ENCODE measurements around the gene PTPRF. TPM values are rescaled to one million over a fixed set of nuclear protein-coding genes. Genes with fewer than 3 reads are reported as not detected.

The PTPRF gene
- total and polyA plus RNA-seq, 3 experiments from 2014 or later, result 0.39 to 0.47 TPM; not detected in 1

GRCh38 chr1:43541721-43542401, 11.2 kb downstream of the PTPRF start:
- ChIA-PET POLR2A (no interaction called here), CTCF (no interaction called here)
- Histone ChIP-seq H3K27me3 (ENCODE audit: insufficient read depth, low read length, poor library complexity, severe bottlenecking) (no peaks in the 10 kb centered on the region), H3K4me1 (ENCODE audit: insufficient read depth, low read length) (no peaks in the 10 kb centered on the region), H3K4me3 (ENCODE audit: low read length) (no peak overlapping the region), H3K27ac (ENCODE audit: low read depth, low read length) (no peak overlapping the region), H3K36me3 (ENCODE audit: insufficient read depth, low read length) (no peaks in the 10 kb centered on the region), H3K9me3 (ENCODE audit: low read length) (no peaks in the 10 kb centered on the region)
- Mint-ChIP-seq H3K36me3 (no peaks in the 10 kb centered on the region), H3K27me3 (peaks cover 0 to 7% of the 10 kb centered on the region in 2 donors), H3K4me1 (peaks cover 0 to 5% (median 0%) of the 10 kb centered on the region in 3 donors), H3K9me3 (no peaks in the 10 kb centered on the region), H3K4me3 (no peak overlapping the region), H3K27ac (no peak overlapping the region)
- DNase-seq, result no peak

DNA sequence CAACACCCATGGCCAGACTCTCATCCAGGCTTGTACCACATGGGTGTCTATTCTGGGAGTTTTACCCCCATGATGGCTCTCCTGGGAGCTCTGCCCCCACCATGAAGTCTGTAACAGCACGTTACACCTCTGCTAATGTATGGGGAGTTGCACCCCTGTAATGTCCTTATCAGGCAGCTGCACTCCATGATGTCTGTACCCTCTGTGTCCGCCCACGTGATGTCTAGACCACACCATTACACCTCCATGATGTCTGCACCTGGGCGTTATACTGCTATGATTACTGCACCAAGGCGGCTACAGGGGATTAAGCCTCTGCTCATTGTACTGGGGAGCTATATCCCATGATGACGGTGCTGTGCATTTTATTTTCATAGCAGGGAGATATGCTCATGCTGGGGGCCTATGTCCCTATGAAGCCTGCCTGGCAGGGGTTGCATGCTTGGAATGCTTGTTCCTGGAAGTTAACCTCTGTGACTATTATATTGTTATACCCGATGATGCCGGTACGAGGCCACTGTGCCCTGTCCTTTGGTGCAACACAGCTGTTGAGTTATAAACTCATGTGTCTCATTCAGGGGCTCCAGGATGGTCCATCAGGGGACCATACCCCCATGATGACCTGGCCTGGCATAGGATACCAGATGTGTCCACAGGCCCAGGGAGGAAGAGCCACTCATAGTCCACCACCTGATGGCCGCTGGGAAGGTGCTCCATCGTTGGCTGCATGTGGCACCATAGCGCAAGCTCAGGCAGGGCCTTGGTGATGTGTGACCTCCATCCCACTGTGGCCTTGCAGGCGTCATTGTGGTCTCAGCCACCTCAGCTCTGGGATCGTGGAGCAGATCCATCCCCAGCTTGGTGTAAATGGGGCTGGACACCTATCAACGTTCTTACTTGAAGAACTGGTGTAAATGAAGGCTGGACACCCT, 12.1 kb downstream of the PTPRF start:
- H3K27me3 Mint-ChIP-seq, result peaks cover 0 to 14% of the 10 kb centered on the region in 2 donors

GRCh38 chr1:43543567-43543966, 12.9 kb downstream of the PTPRF start:
- H3K9me3 ChIP-seq (ENCODE audit: low read length), result no peaks in the 10 kb centered on the region
- H3K27me3 Mint-ChIP-seq, result peaks cover under 1 to 15% of the 10 kb centered on the region in 2 donors
- no peaks in the 10 kb centered on the region for H3K36me3 Mint-ChIP-seq
- no peaks in the 10 kb centered on the region for H3K9me3 Mint-ChIP-seq
- no peaks in the 10 kb centered on the region for H3K4me1 ChIP-seq (ENCODE audit: insufficient read depth, low read length)
- no peak overlapping the region for H3K4me3 Mint-ChIP-seq
- peak overlapping the region in 1 of 8 donors; percentile 83 for H3K27ac Mint-ChIP-seq
- CTCF ChIA-PET, result no interaction called here
- H3K27me3 ChIP-seq (ENCODE audit: insufficient read depth, low read length, poor library complexity, severe bottlenecking), result no peaks in the 10 kb centered on the region
- no peaks in the 10 kb centered on the region for H3K36me3 ChIP-seq (ENCODE audit: insufficient read depth, low read length)
- peaks cover 0 to 5% (median 0%) of the 10 kb centered on the region in 3 donors for H3K4me1 Mint-ChIP-seq
- POLR2A ChIA-PET, result no interaction called here
- H3K27ac ChIP-seq (ENCODE audit: low read depth, low read length), result no peak overlapping the region
- no peak overlapping the region for H3K4me3 ChIP-seq (ENCODE audit: low read length)
- no peak for DNase-seq

More for the DNA sequence above, 12.1 kb downstream of the PTPRF start:
- no peak for DNase-seq
- Histone ChIP-seq H3K4me1 (ENCODE audit: insufficient read depth, low read length) (no peaks in the 10 kb centered on the region), H3K27me3 (ENCODE audit: insufficient read depth, low read length, poor library complexity, severe bottlenecking) (no peaks in the 10 kb centered on the region), H3K27ac (ENCODE audit: low read depth, low read length) (no peak overlapping the region), H3K4me3 (ENCODE audit: low read length) (no peak overlapping the region), H3K9me3 (ENCODE audit: low read length) (no peaks in the 10 kb centered on the region), H3K36me3 (ENCODE audit: insufficient read depth, low read length) (no peaks in the 10 kb centered on the region)
- Mint-ChIP-seq H3K9me3 (no peaks in the 10 kb centered on the region), H3K4me1 (peaks cover 0 to 5% (median 0%) of the 10 kb centered on the region in 3 donors), H3K27ac (no peak overlapping the region), H3K4me3 (no peak overlapping the region), H3K36me3 (no peaks in the 10 kb centered on the region)
- ChIA-PET CTCF (no interaction called here), POLR2A (no interaction called here)

- H3K4me3 ChIP-seq (ENCODE audit: low read length), result no peak overlapping the region
- no peaks in the 10 kb centered on the region for H3K27me3 ChIP-seq (ENCODE audit: insufficient read depth, low read length, poor library complexity, severe bottlenecking)
- H3K4me3 Mint-ChIP-seq, result no peak overlapping the region
- H3K27ac ChIP-seq (ENCODE audit: low read depth, low read length), result no peak overlapping the region
- DNase-seq, result no peak
- H3K36me3 ChIP-seq (ENCODE audit: insufficient read depth, low read length), result no peaks in the 10 kb centered on the region
- H3K36me3 Mint-ChIP-seq, result no peaks in the 10 kb centered on the region
- H3K4me1 ChIP-seq (ENCODE audit: insufficient read depth, low read length), result no peaks in the 10 kb centered on the region
- H3K27me3 Mint-ChIP-seq, result peaks cover 8 to 16% of the 10 kb centered on the region in 2 donors
- H3K4me1 Mint-ChIP-seq, result peaks cover under 1 to 5% (median under 1%) of the 10 kb centered on the region in 3 donors
- ChIA-PET POLR2A (no interaction called here), CTCF (no interaction called here)
- no peaks in the 10 kb centered on the region for H3K9me3 Mint-ChIP-seq
- H3K9me3 ChIP-seq (ENCODE audit: low read length), result no peaks in the 10 kb centered on the region
- peak overlapping the region in 1 of 8 donors; percentile 69 for H3K27ac Mint-ChIP-seq
Observed at GRCh38 chr1:43545339-43545694, 14.6 kb downstream of the PTPRF start.

GRCh38 chr1:43545695-43546387, 15.2 kb downstream of the PTPRF start:
- Mint-ChIP-seq H3K9me3 (no peaks in the 10 kb centered on the region), H3K36me3 (no peaks in the 10 kb centered on the region), H3K27me3 (peaks cover 10 to 21% of the 10 kb centered on the region in 2 donors), H3K4me1 (peaks cover 4 to 7% (median 4%) of the 10 kb centered on the region in 3 donors), H3K27ac (no peak overlapping the region), H3K4me3 (no peak overlapping the region)
- CTCF ChIA-PET, result interaction anchor here (1.3 kb wide), 1 partner anchor 8 kb away, joined by 3 read pairs; no protein-coding TSS in a partner anchor
- no peaks in the 10 kb centered on the region for H3K9me3 ChIP-seq (ENCODE audit: low read length)
- H3K4me1 ChIP-seq (ENCODE audit: insufficient read depth, low read length), result no peaks in the 10 kb centered on the region
- no peaks in the 10 kb centered on the region for H3K36me3 ChIP-seq (ENCODE audit: insufficient read depth, low read length)
- H3K27me3 ChIP-seq (ENCODE audit: insufficient read depth, low read length, poor library complexity, severe bottlenecking), result no peaks in the 10 kb centered on the region
- POLR2A ChIA-PET, result no interaction called here
- no peak overlapping the region for H3K4me3 ChIP-seq (ENCODE audit: low read length)
- no peak for DNase-seq
- no peak overlapping the region for H3K27ac ChIP-seq (ENCODE audit: low read depth, low read length)

DNA sequence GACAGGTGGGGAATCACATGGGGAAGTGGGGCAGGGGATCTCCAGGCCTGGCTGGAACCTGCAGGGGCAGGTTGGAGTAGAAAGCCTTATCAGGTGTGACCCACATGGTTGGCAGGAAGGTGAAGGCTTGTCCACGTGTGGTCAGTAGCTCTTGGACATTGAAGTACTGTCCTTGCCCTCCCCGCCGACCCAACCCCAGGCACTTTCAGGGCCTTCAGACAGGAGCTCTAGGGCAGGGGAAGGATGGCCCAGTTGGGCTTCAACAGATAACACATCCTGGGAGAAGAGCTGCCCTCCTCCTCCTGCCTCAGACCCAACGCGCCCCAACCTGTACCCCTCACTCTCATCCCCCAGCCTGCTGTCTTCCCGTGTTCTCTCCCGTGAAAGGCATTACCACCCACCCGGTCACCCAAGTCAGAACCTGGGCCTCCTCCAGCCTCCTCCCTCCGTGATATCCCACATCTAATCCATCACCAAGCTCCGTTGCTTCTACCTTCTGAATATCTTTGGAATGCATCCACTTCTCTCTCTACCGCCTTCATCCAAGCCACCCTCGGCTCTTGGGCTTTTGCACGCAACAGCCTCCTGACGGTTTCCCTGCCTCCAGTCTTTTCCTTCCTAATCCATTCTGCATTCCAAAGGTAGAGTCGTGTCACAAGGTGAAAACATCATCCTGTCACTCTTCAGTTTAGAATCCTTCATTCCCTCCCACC, 15.9 kb downstream of the PTPRF start:
- no peaks in the 10 kb centered on the region for H3K9me3 Mint-ChIP-seq
- Histone ChIP-seq H3K27me3 (ENCODE audit: insufficient read depth, low read length, poor library complexity, severe bottlenecking) (no peaks in the 10 kb centered on the region), H3K4me3 (ENCODE audit: low read length) (no peak overlapping the region), H3K36me3 (ENCODE audit: insufficient read depth, low read length) (no peaks in the 10 kb centered on the region), H3K27ac (ENCODE audit: low read depth, low read length) (no peak overlapping the region), H3K9me3 (ENCODE audit: low read length) (no peaks in the 10 kb centered on the region), H3K4me1 (ENCODE audit: insufficient read depth, low read length) (no peaks in the 10 kb centered on the region)
- no peaks in the 10 kb centered on the region for H3K36me3 Mint-ChIP-seq
- DNase-seq, result no peak
- H3K27ac Mint-ChIP-seq, result no peak overlapping the region
- peaks cover 10 to 24% of the 10 kb centered on the region in 2 donors for H3K27me3 Mint-ChIP-seq
- POLR2A ChIA-PET, result no interaction called here
- no peak overlapping the region for H3K4me3 Mint-ChIP-seq
- CTCF ChIA-PET, result interaction anchor here (1.3 kb wide), 1 partner anchor 8 kb away, joined by 3 read pairs; no protein-coding TSS in a partner anchor
- peaks cover 4 to 7% (median 4%) of the 10 kb centered on the region in 3 donors for H3K4me1 Mint-ChIP-seq

DNA sequence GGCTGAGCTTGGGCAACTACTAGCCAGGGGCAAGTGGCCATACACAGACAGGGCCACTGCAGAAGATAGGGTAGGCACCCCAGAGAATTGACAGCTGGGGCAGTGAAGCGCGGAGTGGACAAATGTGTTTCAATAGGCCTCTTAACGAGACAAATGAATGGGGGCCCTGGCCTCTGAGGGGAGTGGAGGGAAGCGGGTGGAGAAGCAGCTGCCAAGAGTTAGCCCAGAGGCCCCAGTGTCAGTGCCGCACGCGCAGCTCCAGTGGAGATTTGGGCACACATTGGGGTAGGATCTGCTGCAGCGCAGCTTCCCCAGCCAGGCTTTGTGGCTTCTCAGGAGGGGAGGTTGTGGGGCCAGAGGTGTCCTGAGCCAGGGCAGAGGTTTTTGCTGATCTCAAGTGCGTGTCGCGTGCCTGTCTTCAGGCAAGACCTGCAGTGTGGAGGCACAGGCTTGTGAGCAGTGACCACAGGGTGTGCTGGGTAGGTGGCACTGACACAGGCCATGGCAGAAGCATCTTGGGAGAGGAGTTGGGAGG, 16.9 kb downstream of the PTPRF start:
- no peaks in the 10 kb centered on the region for H3K36me3 ChIP-seq (ENCODE audit: insufficient read depth, low read length)
- no peaks in the 10 kb centered on the region for H3K36me3 Mint-ChIP-seq
- peaks cover 4 to 7% (median 4%) of the 10 kb centered on the region in 3 donors for H3K4me1 Mint-ChIP-seq
- DNase-seq, result no peak
- ChIA-PET CTCF (no interaction called here), POLR2A (no interaction called here)
- H3K27ac Mint-ChIP-seq, result no peak overlapping the region
- peaks cover 10 to 24% of the 10 kb centered on the region in 2 donors for H3K27me3 Mint-ChIP-seq
- H3K4me1 ChIP-seq (ENCODE audit: insufficient read depth, low read length), result no peaks in the 10 kb centered on the region
- no peaks in the 10 kb centered on the region for H3K9me3 ChIP-seq (ENCODE audit: low read length)
- H3K4me3 ChIP-seq (ENCODE audit: low read length), result no peak overlapping the region
- no peak overlapping the region for H3K27ac ChIP-seq (ENCODE audit: low read depth, low read length)
- H3K9me3 Mint-ChIP-seq, result no peaks in the 10 kb centered on the region
- no peaks in the 10 kb centered on the region for H3K27me3 ChIP-seq (ENCODE audit: insufficient read depth, low read length, poor library complexity, severe bottlenecking)
- no peak overlapping the region for H3K4me3 Mint-ChIP-seq
